Measurements from ENCODE around the gene CDKAL1.

CDKAL1 gene

GRCh38 chr6:20778459-20778858 is 244.2 kb downstream of the CDKAL1 start:
- TF ChIP-seq CTCF (IDR thresholded peaks at IDR 0.05; ENCODE audit: low read depth, low read length) = no peak
- no peak for TF ChIP-seq EZH2phosphoT487 (IDR thresholded peaks at IDR 0.05; ENCODE audit: low read depth)
- Histone ChIP-seq H3K27me3 (ENCODE audit: low read depth, low read length) (no peaks in the 10 kb centered on the region), H3K36me3 (replicated peaks; ENCODE audit: low read depth, low read length) (no peaks in the 10 kb centered on the region), H3K9ac (ENCODE audit: low read length) (no peak overlapping the region), H3K4me2 (ENCODE audit: low read length) (no peak overlapping the region), H3K9me3 (ENCODE audit: insufficient read depth, low read length) (no peaks in the 10 kb centered on the region), H3K27ac (ENCODE audit: low read length) (no peak overlapping the region), H3K4me3 (ENCODE audit: low read length) (no peak overlapping the region), H4K20me1 (ENCODE audit: insufficient read depth, low read length) (no peaks in the 10 kb centered on the region), H2AFZ (ENCODE audit: low read depth, low read length) (no peak overlapping the region), H3K79me2 (ENCODE audit: low read length) (no peaks in the 10 kb centered on the region), H3K4me1 (ENCODE audit: low read length) (no peaks in the 10 kb centered on the region)

GRCh38 chr6:20778912-20779311 is 244.7 kb downstream of the CDKAL1 start:
- Histone ChIP-seq H3K79me2 (ENCODE audit: low read length) (no peaks in the 10 kb centered on the region), H3K4me1 (ENCODE audit: low read length) (no peaks in the 10 kb centered on the region), H3K27ac (ENCODE audit: low read length) (no peak overlapping the region), H4K20me1 (ENCODE audit: insufficient read depth, low read length) (no peaks in the 10 kb centered on the region), H2AFZ (ENCODE audit: low read depth, low read length) (no peak overlapping the region), H3K27me3 (ENCODE audit: low read depth, low read length) (no peaks in the 10 kb centered on the region), H3K4me2 (ENCODE audit: low read length) (no peak overlapping the region), H3K9me3 (ENCODE audit: insufficient read depth, low read length) (no peaks in the 10 kb centered on the region), H3K36me3 (replicated peaks; ENCODE audit: low read depth, low read length) (no peaks in the 10 kb centered on the region), H3K4me3 (ENCODE audit: low read length) (no peak overlapping the region), H3K9ac (ENCODE audit: low read length) (no peak overlapping the region)
- TF ChIP-seq CTCF (IDR thresholded peaks at IDR 0.05; ENCODE audit: low read depth, low read length) = no peak
- TF ChIP-seq EZH2phosphoT487 (IDR thresholded peaks at IDR 0.05; ENCODE audit: low read depth) = no peak

- Histone ChIP-seq H3K4me2 (ENCODE audit: low read length) (no peak overlapping the region), H3K9ac (ENCODE audit: low read length) (no peak overlapping the region), H4K20me1 (ENCODE audit: insufficient read depth, low read length) (no peaks in the 10 kb centered on the region), H3K36me3 (replicated peaks; ENCODE audit: low read depth, low read length) (no peaks in the 10 kb centered on the region), H3K9me3 (ENCODE audit: insufficient read depth, low read length) (no peaks in the 10 kb centered on the region), H3K27ac (ENCODE audit: low read length) (no peak overlapping the region), H3K79me2 (ENCODE audit: low read length) (no peaks in the 10 kb centered on the region), H3K4me1 (ENCODE audit: low read length) (peaks cover 4% of the 10 kb centered on the region), H2AFZ (ENCODE audit: low read depth, low read length) (no peak overlapping the region), H3K4me3 (ENCODE audit: low read length) (no peak overlapping the region), H3K27me3 (ENCODE audit: low read depth, low read length) (no peaks in the 10 kb centered on the region)
- TF ChIP-seq EZH2phosphoT487 (IDR thresholded peaks at IDR 0.05; ENCODE audit: low read depth) = no peak
- TF ChIP-seq CTCF (IDR thresholded peaks at IDR 0.05; ENCODE audit: low read depth, low read length) = no peak
Measured at GRCh38 chr6:20789162-20789561, 254.9 kb downstream of the CDKAL1 start.

GRCh38 chr6:20790032-20790791 is 256.0 kb downstream of the CDKAL1 start:
- Histone ChIP-seq H3K9me3 (ENCODE audit: insufficient read depth, low read length) (no peaks in the 10 kb centered on the region), H3K4me1 (ENCODE audit: low read length) (peaks cover 4% of the 10 kb centered on the region), H2AFZ (ENCODE audit: low read depth, low read length) (no peak overlapping the region), H4K20me1 (ENCODE audit: insufficient read depth, low read length) (no peaks in the 10 kb centered on the region), H3K79me2 (ENCODE audit: low read length) (no peaks in the 10 kb centered on the region), H3K4me3 (ENCODE audit: low read length) (no peak overlapping the region), H3K27me3 (ENCODE audit: low read depth, low read length) (no peaks in the 10 kb centered on the region), H3K36me3 (replicated peaks; ENCODE audit: low read depth, low read length) (no peaks in the 10 kb centered on the region), H3K9ac (ENCODE audit: low read length) (no peak overlapping the region), H3K27ac (ENCODE audit: low read length) (no peak overlapping the region), H3K4me2 (ENCODE audit: low read length) (no peak overlapping the region)
- TF ChIP-seq EZH2phosphoT487 (IDR thresholded peaks at IDR 0.05; ENCODE audit: low read depth) (no peak), CTCF (IDR thresholded peaks at IDR 0.05; ENCODE audit: low read depth, low read length) (no peak)
